ENCODE results near the gene IL17REL.

GRCh38 chr22:49947296-49947622, 65.3 kb downstream of the IL17REL start:
- no peak for TF ChIP-seq SMC3 (IDR thresholded peaks at IDR 0.05; ENCODE audit: borderline replicate concordance, low read length)
- no peak for TF ChIP-seq RAD21 (IDR thresholded peaks at IDR 0.05; ENCODE audit: insufficient read depth, low read depth, low read length)
- no peak for TF ChIP-seq CTCF (IDR thresholded peaks at IDR 0.05 in 2 of 3, conservative IDR thresholded peaks at IDR 0.05 in 1 of 3; ENCODE audit: control insufficient read depth in 2 of 3, extremely low read depth in 1 of 3, insufficient read depth in 1 of 3, low read depth in 3 of 3, low read length in 3 of 3)
- no peak for TF ChIP-seq POLR2AphosphoS5 (IDR thresholded peaks at IDR 0.05; ENCODE audit: low read length)
- no peak for TF ChIP-seq TCF7 (IDR thresholded peaks at IDR 0.05; ENCODE audit: borderline replicate concordance)
- TF ChIP-seq NRF1 (conservative IDR thresholded peaks at IDR 0.05; ENCODE audit: low read depth, low read length) = no peak
- no peak for TF ChIP-seq POLR2A (IDR thresholded peaks at IDR 0.05; ENCODE audit: low read depth, low read length)
- no peak for TF ChIP-seq NFYA (IDR thresholded peaks at IDR 0.05; ENCODE audit: borderline replicate concordance, low read depth, low read length)
- no peak for TF ChIP-seq YY1 (IDR thresholded peaks at IDR 0.05; ENCODE audit: low read depth, low read length)
